HG03060 (cell line): ENCODE results near the gene SELENBP1.

Experiments used
- ATAC-seq: cut with Tn5 transposase; IDR thresholded peaks from one replicate; pipeline ENCODE4 v1.9.1; 2021; ENCODE audit warnings: low read depth, moderate number of reproducible peaks; ENCODE audit not compliant: unreplicated experiment

Gene SELENBP1

GRCh38 chr1:151346082-151346768, 26.3 kb downstream of the SELENBP1 start:
- ATAC-seq, result no peak

- ATAC-seq, result no peak
Measured at GRCh38 chr1:151344291-151344690, 28.2 kb downstream of the SELENBP1 start.

- ATAC-seq, result no peak
Measured at GRCh38 chr1:151343587-151343986, 28.9 kb downstream of the SELENBP1 start.

GRCh38 chr1:151342569-151342968, 29.9 kb downstream of the SELENBP1 start:
- ATAC-seq, result no peak

- ATAC-seq, result no peak
Measured at GRCh38 chr1:151342021-151342420, 30.5 kb downstream of the SELENBP1 start.

GRCh38 chr1:151340870-151341754, 31.4 kb downstream of the SELENBP1 start:
- ATAC-seq, result peak; percentile 55

GRCh38 chr1:151336556-151336955, 35.9 kb downstream of the SELENBP1 start:
- no peak for ATAC-seq

GRCh38 chr1:151334822-151335221, 37.7 kb downstream of the SELENBP1 start:
- no peak for ATAC-seq

GRCh38 chr1:151327903-151328674, 44.4 kb downstream of the SELENBP1 start:
- ATAC-seq, result peak; percentile 11

- ATAC-seq, result peak; percentile 70
Measured at GRCh38 chr1:151327223-151327902, 45.1 kb downstream of the SELENBP1 start, which contains the start of gene PI4KB. PI4KB (minus strand) TSS chr1:151327416; CDS start chr1:151316481, 10,935 bp downstream.

GRCh38 chr1:151326619-151327222, 45.8 kb downstream of the SELENBP1 start:
- ATAC-seq, result peak; percentile 14

- ATAC-seq, result no peak
Measured at GRCh38 chr1:151325646-151326429, 46.7 kb downstream of the SELENBP1 start.

- no peak for ATAC-seq
Measured at GRCh38 chr1:151325231-151325630, 47.3 kb downstream of the SELENBP1 start.

- ATAC-seq, result no peak
Measured at GRCh38 chr1:151324390-151324930, 48.0 kb downstream of the SELENBP1 start.

- ATAC-seq, result no peak
Measured at GRCh38 chr1:151318975-151319374, 53.5 kb downstream of the SELENBP1 start.

- ATAC-seq, result no peak
Measured at GRCh38 chr1:151315565-151316235, 56.8 kb downstream of the SELENBP1 start.
